ENCODE data around the gene SDK2.

DNA sequence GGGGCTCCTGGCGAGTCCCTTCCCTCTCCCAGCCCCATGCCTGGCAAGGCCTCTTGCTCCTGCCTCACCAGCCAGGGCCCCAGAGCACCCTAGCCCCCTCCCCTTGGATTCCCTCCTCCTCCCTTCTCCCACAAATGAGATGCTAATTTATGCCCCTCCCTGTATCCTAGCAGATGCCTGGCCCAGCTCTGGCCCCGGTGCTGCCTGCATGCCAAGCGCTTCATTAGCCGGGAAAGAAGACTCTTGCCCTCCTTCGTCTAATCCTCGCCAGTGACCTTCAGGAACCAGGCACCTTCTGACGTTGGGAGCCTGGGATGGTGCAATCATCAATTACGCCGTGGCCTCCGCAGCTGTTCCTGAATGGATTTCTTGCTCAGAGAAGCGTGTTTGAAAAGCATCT, 127.8 kb downstream of the SDK2 start:
- TF ChIP-seq GATA2 (IDR thresholded peaks at IDR 0.05; ENCODE audit: low read depth, low read length) (no peak), GATA3 (IDR thresholded peaks at IDR 0.05; ENCODE audit: low read depth, low read length) (no peak)

All from SH-SY5Y (cell line).